ENCODE results near the gene DNAH14. TPM values are rescaled to one million over a fixed set of nuclear protein-coding genes. Genes with fewer than 3 reads are reported as not detected.
"Not testable (repeated sequence)": the region's sequence is repeated elsewhere in the genome, so short reads cannot be mapped to it uniquely, and the experiment has no call there.

DNAH14 gene
- polyA plus RNA-seq, 1 donor from 2014 or later: 24.9 TPM

- H3K9ac ChIP-seq (ENCODE audit: low read length): no peak overlapping the region
- no peak overlapping the region for H3K4me2 ChIP-seq (ENCODE audit: low read length)
- no peaks in the 10 kb centered on the region for H3K79me2 ChIP-seq (replicated peaks; ENCODE audit: insufficient read depth, low read length)
- H4K20me1 ChIP-seq (ENCODE audit: insufficient read depth): no peaks in the 10 kb centered on the region
- no peaks in the 10 kb centered on the region for H3K9me2 ChIP-seq (ENCODE audit: insufficient read depth, low read length)
- H3K9me3 ChIP-seq (ENCODE audit: low read length): no peaks in the 10 kb centered on the region
- H3K4me3 ChIP-seq (ENCODE audit: low read length): no peak overlapping the region
- no peak overlapping the region for H2AFZ ChIP-seq (ENCODE audit: low read depth, low read length)
- H3K36me3 ChIP-seq (ENCODE audit: insufficient read depth, low read length): no peaks in the 10 kb centered on the region
- H3K27ac ChIP-seq (ENCODE audit: low read length): no peak overlapping the region
- TF ChIP-seq POLR2AphosphoS5 (IDR thresholded peaks at IDR 0.05) (no peak), TAF1 (IDR thresholded peaks at IDR 0.05; ENCODE audit: low read depth) (no peak), RAD21 (conservative IDR thresholded peaks at IDR 0.05) (no peak), EZH2 (IDR thresholded peaks at IDR 0.05; ENCODE audit: borderline replicate concordance, insufficient read depth, low read length, poor library complexity, severe bottlenecking) (no peak), MXI1 (conservative IDR thresholded peaks at IDR 0.05; ENCODE audit: poor library complexity, severe bottlenecking) (no peak), CTCF (IDR thresholded peaks at IDR 0.05; ENCODE audit: poor library complexity, severe bottlenecking) (no peak), EP300 (conservative IDR thresholded peaks at IDR 0.05; ENCODE audit: poor library complexity, severe bottlenecking) (no peak), SMC3 (conservative IDR thresholded peaks at IDR 0.05; ENCODE audit: poor library complexity) (no peak)
- H3K27me3 ChIP-seq (ENCODE audit: insufficient read depth, low read depth, low read length): no peaks in the 10 kb centered on the region
- no peaks in the 10 kb centered on the region for H3F3A ChIP-seq (ENCODE audit: insufficient read depth, low read length, poor library complexity, severe bottlenecking)
Observed at GRCh38 chr1:224998185-224998584, 68.7 kb downstream of the DNAH14 start.

- H3K4me3 ChIP-seq (ENCODE audit: low read length): no peak overlapping the region
- no peaks in the 10 kb centered on the region for H3K79me2 ChIP-seq (replicated peaks; ENCODE audit: insufficient read depth, low read length)
- H4K20me1 ChIP-seq (ENCODE audit: insufficient read depth): no peaks in the 10 kb centered on the region
- no peak overlapping the region for H3K9ac ChIP-seq (ENCODE audit: low read length)
- H3K9me2 ChIP-seq (ENCODE audit: insufficient read depth, low read length): no peaks in the 10 kb centered on the region
- no peak overlapping the region for H2AFZ ChIP-seq (ENCODE audit: low read depth, low read length)
- no peak overlapping the region for H3K4me2 ChIP-seq (ENCODE audit: low read length)
- TF ChIP-seq CTCF (IDR thresholded peaks at IDR 0.05; ENCODE audit: poor library complexity, severe bottlenecking) (no peak), RAD21 (conservative IDR thresholded peaks at IDR 0.05) (no peak), REST (IDR thresholded peaks at IDR 0.05; ENCODE audit: borderline replicate concordance) (no peak), MXI1 (conservative IDR thresholded peaks at IDR 0.05; ENCODE audit: poor library complexity, severe bottlenecking) (no peak), TAF1 (IDR thresholded peaks at IDR 0.05; ENCODE audit: low read depth) (no peak), SMC3 (conservative IDR thresholded peaks at IDR 0.05; ENCODE audit: poor library complexity) (no peak), POLR2AphosphoS5 (IDR thresholded peaks at IDR 0.05) (no peak), EP300 (conservative IDR thresholded peaks at IDR 0.05; ENCODE audit: poor library complexity, severe bottlenecking) (no peak), EZH2 (IDR thresholded peaks at IDR 0.05; ENCODE audit: borderline replicate concordance, insufficient read depth, low read length, poor library complexity, severe bottlenecking) (no peak)
- no peaks in the 10 kb centered on the region for H3K36me3 ChIP-seq (ENCODE audit: insufficient read depth, low read length)
- H3F3A ChIP-seq (ENCODE audit: insufficient read depth, low read length, poor library complexity, severe bottlenecking): no peaks in the 10 kb centered on the region
- H3K9me3 ChIP-seq (ENCODE audit: low read length): no peaks in the 10 kb centered on the region
- H3K27ac ChIP-seq (ENCODE audit: low read length): no peak overlapping the region
- H3K27me3 ChIP-seq (ENCODE audit: insufficient read depth, low read depth, low read length): no peaks in the 10 kb centered on the region
Observed at GRCh38 chr1:225004396-225004795, 74.9 kb downstream of the DNAH14 start.

GRCh38 chr1:225006352-225006751 lies 76.9 kb downstream of the DNAH14 start:
- H3K79me2 ChIP-seq (replicated peaks; ENCODE audit: insufficient read depth, low read length); H4K20me1 ChIP-seq (ENCODE audit: insufficient read depth); H3K9me2 ChIP-seq (ENCODE audit: insufficient read depth, low read length); H2AFZ ChIP-seq (ENCODE audit: low read depth, low read length); H3K36me3 ChIP-seq (ENCODE audit: insufficient read depth, low read length); H3K4me3 ChIP-seq (ENCODE audit: low read length); H3K27ac ChIP-seq (ENCODE audit: low read length); H3K27me3 ChIP-seq (ENCODE audit: insufficient read depth, low read depth, low read length); H3K4me2 ChIP-seq (ENCODE audit: low read length); H3K9ac ChIP-seq (ENCODE audit: low read length); H3K9me3 ChIP-seq (ENCODE audit: low read length); H3F3A ChIP-seq (ENCODE audit: insufficient read depth, low read length, poor library complexity, severe bottlenecking): not testable (repeated sequence)

- H3F3A ChIP-seq (ENCODE audit: insufficient read depth, low read length, poor library complexity, severe bottlenecking); H4K20me1 ChIP-seq (ENCODE audit: insufficient read depth); H3K79me2 ChIP-seq (replicated peaks; ENCODE audit: insufficient read depth, low read length); H2AFZ ChIP-seq (ENCODE audit: low read depth, low read length); H3K9me2 ChIP-seq (ENCODE audit: insufficient read depth, low read length); H3K27me3 ChIP-seq (ENCODE audit: insufficient read depth, low read depth, low read length); H3K4me3 ChIP-seq (ENCODE audit: low read length); H3K27ac ChIP-seq (ENCODE audit: low read length); H3K9me3 ChIP-seq (ENCODE audit: low read length); H3K9ac ChIP-seq (ENCODE audit: low read length); H3K4me2 ChIP-seq (ENCODE audit: low read length); H3K36me3 ChIP-seq (ENCODE audit: insufficient read depth, low read length): not testable (repeated sequence)
Observed at GRCh38 chr1:225008050-225008449, 78.6 kb downstream of the DNAH14 start.
